K562 (cell line): Measurements from ENCODE around the gene NUAK2. TPM values are rescaled to one million over a fixed set of nuclear protein-coding genes. Genes with fewer than 3 reads are reported as not detected.

Source experiments
- BCOR ChIP-seq: fragments of 450-650 bp; IDR thresholded peaks from 2 replicates; pipeline ENCODE4 v1.6.1; 2016
- CLOCK ChIP-seq: fragments of 250-450 bp; sonication (Bioruptor Pico); IDR thresholded peaks from 2 replicates; pipeline ENCODE4 v1.4.0; 2020; ENCODE audit warnings: mild to moderate bottlenecking, moderate library complexity, borderline replicate concordance
- MYC ChIP-seq, 2 experiments: fragments of 250-450 bp in 1 of 2; sonication (Bioruptor Pico) in 1 of 2; IDR thresholded peaks; 2 replicates each; pipeline versions ENCODE4 v1.5.1 to v1.6.1; 2012 to 2021; ENCODE audit warnings: low read depth in 2 of 2, borderline replicate concordance in 1 of 2, improper control_type of control experiment in 1 of 2, low read length in 1 of 2, mild to moderate bottlenecking in 1 of 2, moderate library complexity in 1 of 2
- PHTF2 ChIP-seq: fragments of 250-450 bp; sonication (Bioruptor Pico); IDR thresholded peaks from 2 replicates; pipeline ENCODE4 v1.5.0; 2021; ENCODE audit warnings: mild to moderate bottlenecking
- PPARD ChIP-seq: fragments of 250-450 bp; sonication (Bioruptor Pico); IDR thresholded peaks from 2 replicates; pipeline ENCODE4 v1.8.0; 2022; ENCODE audit warnings: inconsistent platforms, mild to moderate bottlenecking, moderate library complexity
- RAD21 ChIP-seq, 2 experiments: fragments of 250-450 bp in 1 of 2; fragments of 450-650 bp in 1 of 2; sonication (Bioruptor Pico) in 1 of 2; formaldehyde crosslinking in 1 of 2; IDR thresholded peaks in 1 of 2; conservative IDR thresholded peaks in 1 of 2; 2 replicates each; pipeline versions ENCODE4 v1.4.0 to v1.8.0; 2020 to 2022; ENCODE audit warnings: mild to moderate bottlenecking in 2 of 2, moderate library complexity in 1 of 2
- RBM17 ChIP-seq: fragments of 200-400 bp; formaldehyde crosslinking; IDR thresholded peaks from 2 replicates; pipeline ENCODE4 v1.6.1; 2017; ENCODE audit warnings: low read depth, mild to moderate bottlenecking, low read length, borderline replicate concordance
- RBM25 ChIP-seq: fragments of 200-400 bp; formaldehyde crosslinking; IDR thresholded peaks from 2 replicates; pipeline ENCODE4 v1.6.1; 2018; ENCODE audit warnings: low read length, low read depth, moderate library complexity; ENCODE audit not compliant: severe bottlenecking
- SAFB ChIP-seq: fragments of 200-400 bp; formaldehyde crosslinking; IDR thresholded peaks from 2 replicates; pipeline ENCODE4 v1.6.1; 2017; ENCODE audit warnings: low read depth, low read length, borderline replicate concordance
- SP1 ChIP-seq: sonication (generic); formaldehyde crosslinking; IDR thresholded peaks from 2 replicates; pipeline ENCODE4 v1.8.1; 2022; ENCODE audit warnings: mild to moderate bottlenecking, missing genetic modification reagents
- ZBTB11 ChIP-seq, 3 experiments: fragments of 200-800 bp in 1 of 3; fragments of 250-450 bp in 1 of 3; fragments of 450-650 bp in 1 of 3; sonication (Bioruptor Pico) in 1 of 3; sonication (Bioruptor generic) in 1 of 3; formaldehyde crosslinking in 1 of 3; IDR thresholded peaks; 2 replicates each; pipeline versions ENCODE4 v1.6.1 to v1.8.0; 2016 to 2022; ENCODE audit warnings: mild to moderate bottlenecking in 2 of 3, missing genetic modification characterization in 2 of 3, missing compliant biosample characterization in 1 of 3, moderate library complexity in 1 of 3
- ZBTB33 ChIP-seq: sonication (generic); formaldehyde crosslinking; IDR thresholded peaks from 2 replicates; pipeline ENCODE4 v1.8.1; 2023; ENCODE audit warnings: mild to moderate bottlenecking, missing genetic modification reagents
- ZEB2 ChIP-seq: fragments of 450-650 bp; IDR thresholded peaks from 2 replicates; pipeline ENCODE4 v1.6.1; 2016
- ZNF583 ChIP-seq: fragments of 250-450 bp; sonication (Bioruptor Pico); IDR thresholded peaks from 2 replicates; pipeline ENCODE4 v1.4.0; 2020
- ZNF76 ChIP-seq: fragments of 250-450 bp; sonication (Bioruptor Pico); IDR thresholded peaks from 2 replicates; pipeline ENCODE4 v1.4.0; 2020; ENCODE audit warnings: mild to moderate bottlenecking, moderate library complexity, borderline replicate concordance
- polyA plus RNA-seq, 8 experiments: library from polyadenylated mRNA; depleted of rRNA in 4 of 8; stranded (reverse) in 5 of 8; unstranded in 3 of 8; fragments of >200 nt; fragmentation: Nextera tagmentation in 2 of 8; fragmentation: Illumina TruSeq in 1 of 8; extraction: Ambion mirVana in 2 of 8; extraction: Trizol in 1 of 8; gene quantifications; 2 replicates each; pipeline versions ENCODE4 v1.2.1 to v1.2.3, GENCODE V29; 2011 to 2014; ENCODE audit warnings: inconsistent platforms in 1 of 8, missing spikeins in 1 of 8
- total RNA-seq, 7 experiments: library from RNA; depleted of rRNA in 6 of 7; stranded (reverse); fragments of >200 nt in 6 of 7; fragmentation: Illumina TruSeq in 2 of 7; extraction: Trizol in 2 of 7; gene quantifications; 2 replicates each; pipeline versions ENCODE4 v1.2.1 to v1.2.3, GENCODE V29; 2011 to 2021; ENCODE audit warnings: low replicate concordance in 1 of 7
- TF ChIP-seq, protein P1 (sequence below): fragments of 450-650 bp; IDR thresholded peaks from 2 replicates; pipeline ENCODE4 v1.6.1; 2016; ENCODE audit warnings: mild to moderate bottlenecking

Gene NUAK2
- total and polyA plus RNA-seq, 9 of the 15 experiments (the other 6 are each of a cell fraction or from before 2014, with no cell fraction given) = 0.04 to 0.44 (median 0.14) TPM

- TF ChIP-seq ZNF583 (CRISPR knock-in tag) (no peak), CLOCK (0 out of 2 replicates have a peak, but pooled peaks have one; percentile 26), SAFB (no peak), ZBTB33 (no peak), ZEB2 (peak; percentile 75), ZBTB11 (CRISPR knock-in tag; IDR thresholded peaks at IDR 0.05) (peak in 1 of 3 experiments; percentile 49; a peak in 1 of 6 replicates), ZNF76 (CRISPR knock-in tag) (no peak), PHTF2 (no peak), SP1 (no peak), PPARD (CRISPR knock-in tag) (no peak), RAD21 (CRISPR knock-in tag; conservative IDR thresholded peaks at IDR 0.05 in 1 of 2, IDR thresholded peaks at IDR 0.05 in 1 of 2) (no peak), MYC (IDR thresholded peaks at IDR 0.05; ENCODE audit: low read depth, low read length) (peak; percentile 30; the same call in 1 of the 2 replicates), MYC (CRISPR knock-in tag; IDR thresholded peaks at IDR 0.05; ENCODE audit: borderline replicate concordance, low read depth) (no peak), BCOR (peak; percentile 71; the same call in 1 of the 2 replicates), RBM17 (no peak), RBM25 (peak; percentile 93)
- TF ChIP-seq, protein P1, sequence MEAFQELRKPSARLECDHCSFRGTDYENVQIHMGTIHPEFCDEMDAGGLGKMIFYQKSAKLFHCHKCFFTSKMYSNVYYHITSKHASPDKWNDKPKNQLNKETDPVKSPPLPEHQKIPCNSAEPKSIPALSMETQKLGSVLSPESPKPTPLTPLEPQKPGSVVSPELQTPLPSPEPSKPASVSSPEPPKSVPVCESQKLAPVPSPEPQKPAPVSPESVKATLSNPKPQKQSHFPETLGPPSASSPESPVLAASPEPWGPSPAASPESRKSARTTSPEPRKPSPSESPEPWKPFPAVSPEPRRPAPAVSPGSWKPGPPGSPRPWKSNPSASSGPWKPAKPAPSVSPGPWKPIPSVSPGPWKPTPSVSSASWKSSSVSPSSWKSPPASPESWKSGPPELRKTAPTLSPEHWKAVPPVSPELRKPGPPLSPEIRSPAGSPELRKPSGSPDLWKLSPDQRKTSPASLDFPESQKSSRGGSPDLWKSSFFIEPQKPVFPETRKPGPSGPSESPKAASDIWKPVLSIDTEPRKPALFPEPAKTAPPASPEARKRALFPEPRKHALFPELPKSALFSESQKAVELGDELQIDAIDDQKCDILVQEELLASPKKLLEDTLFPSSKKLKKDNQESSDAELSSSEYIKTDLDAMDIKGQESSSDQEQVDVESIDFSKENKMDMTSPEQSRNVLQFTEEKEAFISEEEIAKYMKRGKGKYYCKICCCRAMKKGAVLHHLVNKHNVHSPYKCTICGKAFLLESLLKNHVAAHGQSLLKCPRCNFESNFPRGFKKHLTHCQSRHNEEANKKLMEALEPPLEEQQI = no peak
These were observed 57.9 kb downstream of the NUAK2 start (continued) for GRCh38 chr1:205263580-205264190.
